EL (cell line): ENCODE data around the gene ATP6V1G1.
"Not testable (repeated sequence)": the region's sequence is repeated elsewhere in the genome, so short reads cannot be mapped to it uniquely, and the experiment has no call there.

Experiments
- DNase-seq: peaks from one replicate; pipeline ENCODE4 v3.0.0-alpha.2; 2016

The ATP6V1G1 gene, protein sequence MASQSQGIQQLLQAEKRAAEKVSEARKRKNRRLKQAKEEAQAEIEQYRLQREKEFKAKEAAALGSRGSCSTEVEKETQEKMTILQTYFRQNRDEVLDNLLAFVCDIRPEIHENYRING

DNA sequence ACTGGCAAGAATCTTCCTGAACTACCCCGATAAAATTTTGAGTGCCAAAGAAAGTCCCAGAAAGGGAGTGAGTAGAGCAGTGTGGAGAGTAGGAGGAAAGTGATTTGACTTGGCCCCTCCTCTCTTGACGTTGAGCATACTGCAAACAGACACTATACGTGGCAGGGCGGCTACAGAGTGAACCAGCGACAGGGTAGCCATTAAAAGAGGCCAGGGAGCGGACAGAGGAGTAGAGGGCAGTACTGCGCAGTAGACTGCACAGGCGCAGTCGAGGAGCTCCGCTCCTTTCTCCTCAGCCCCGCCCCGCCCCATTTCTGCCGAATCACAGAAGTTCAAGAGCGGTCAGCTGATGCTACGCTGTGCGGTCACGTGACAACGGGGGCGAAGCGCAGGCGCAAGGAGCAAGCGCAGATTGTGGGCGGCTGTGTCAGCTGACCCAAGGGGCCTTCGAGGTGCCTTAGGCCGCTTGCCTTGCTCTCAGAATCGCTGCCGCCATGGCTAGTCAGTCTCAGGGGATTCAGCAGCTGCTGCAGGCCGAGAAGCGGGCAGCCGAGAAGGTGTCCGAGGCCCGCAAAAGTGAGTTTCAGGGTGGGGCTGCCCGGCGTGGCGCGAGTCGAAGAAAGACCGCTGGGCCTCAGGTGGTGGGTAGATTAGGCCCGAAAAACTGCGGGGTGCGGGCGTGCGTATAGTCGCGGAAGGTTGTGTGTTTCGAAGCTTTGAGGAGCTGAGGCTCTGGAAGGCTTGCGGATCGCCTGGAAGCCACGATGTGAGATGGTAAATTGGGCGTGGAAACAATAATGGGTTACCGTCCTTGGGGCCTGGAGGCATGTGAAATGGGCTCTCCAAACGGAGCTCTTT lies at the start of gene ATP6V1G1:
Gene ATP6V1G1, plus strand, starts transcription at position 425 of the 858 bp plus-strand sequence. Its CDS starts 70 bp downstream, at position 495.
- peak; percentile 99 for DNase-seq

GRCh38 chr9:114538241-114538640 lies 49.3 kb upstream of the ATP6V1G1 start:
- DNase-seq = no peak

GRCh38 chr9:114539701-114540380 lies 47.7 kb upstream of the ATP6V1G1 start:
- DNase-seq = no peak

GRCh38 chr9:114545055-114545454 lies 42.5 kb upstream of the ATP6V1G1 start:
- DNase-seq = no peak

GRCh38 chr9:114546851-114547250 lies 40.7 kb upstream of the ATP6V1G1 start:
- no peak for DNase-seq

DNA sequence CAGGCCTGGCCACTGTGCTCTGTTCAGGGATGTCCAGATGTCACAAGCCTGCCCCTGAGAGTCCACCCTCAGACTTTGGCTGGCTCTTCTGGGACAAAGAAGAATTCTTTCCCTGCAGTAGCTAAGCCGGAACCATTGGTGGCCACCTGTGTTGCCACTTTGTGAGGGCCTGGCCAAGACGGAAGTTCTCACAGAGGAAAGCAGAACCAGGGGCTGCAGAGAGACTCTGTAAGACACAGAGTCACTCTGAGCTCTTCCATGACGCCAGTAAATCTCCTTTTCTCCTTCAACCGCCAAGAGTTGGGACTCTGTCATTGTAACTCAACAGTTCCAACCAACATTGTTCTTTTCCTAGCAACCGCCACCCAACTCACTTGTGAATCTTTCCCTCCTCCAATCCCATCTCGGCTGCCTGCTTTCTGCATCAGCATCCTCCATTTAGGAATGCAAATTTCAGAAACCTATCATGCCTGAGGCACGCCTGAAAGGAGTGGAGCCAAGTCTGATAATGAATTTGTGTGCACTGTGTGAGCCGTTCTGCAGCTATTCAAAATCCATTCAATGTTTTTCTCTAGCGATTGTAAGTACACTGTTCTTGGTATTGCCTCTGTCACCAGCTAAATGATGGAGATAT lies 37.8 kb upstream of the ATP6V1G1 start:
- DNase-seq = peak; percentile 25

DNA sequence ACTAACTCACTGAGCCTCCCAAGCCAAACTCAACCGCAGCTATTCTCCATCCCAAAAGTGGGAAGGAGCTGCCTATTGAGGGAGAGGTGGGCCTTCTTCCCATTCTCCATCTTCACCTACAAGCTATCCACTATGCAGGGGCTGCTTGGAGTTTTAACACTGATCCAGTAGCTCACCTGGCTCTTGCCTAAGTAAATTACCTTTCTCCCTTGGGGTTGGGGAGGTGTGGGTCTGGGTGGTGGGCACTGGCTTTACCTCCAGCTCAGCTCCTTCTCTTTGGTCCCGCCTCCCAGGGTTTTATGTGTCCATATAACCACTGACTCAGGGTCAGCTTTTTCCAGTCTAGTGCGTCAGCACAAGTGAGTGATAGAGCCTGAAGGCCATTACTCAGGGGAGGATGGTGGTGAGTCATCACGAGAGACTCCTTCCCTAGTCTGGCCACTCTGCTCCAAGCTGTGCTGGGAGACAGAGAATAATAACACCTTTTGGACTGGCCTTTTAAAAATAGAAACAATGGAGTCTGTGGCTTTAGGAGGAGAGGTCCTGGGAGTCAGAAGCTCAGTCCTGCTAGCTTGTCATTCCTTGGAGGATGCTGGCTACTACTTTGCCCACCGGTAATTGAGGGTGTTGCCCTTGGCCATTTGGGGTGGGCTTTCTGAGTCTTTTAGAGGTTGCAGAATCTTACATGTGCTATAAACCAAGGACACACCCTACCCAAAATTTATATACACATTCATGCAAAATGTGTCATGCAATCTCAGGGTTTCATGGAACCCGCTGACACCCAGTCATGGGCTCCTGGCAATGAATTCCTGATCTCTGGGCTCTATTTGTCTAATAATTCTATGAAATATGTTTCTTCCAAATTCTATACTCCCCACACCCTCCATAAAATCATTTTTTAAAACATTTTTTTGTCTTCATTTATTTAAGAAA lies 35.6 kb upstream of the ATP6V1G1 start:
- peak; percentile 98 for DNase-seq

- peak; percentile 21 for DNase-seq
Observed at GRCh38 chr9:114552706-114553105, 34.9 kb upstream of the ATP6V1G1 start.

GRCh38 chr9:114553202-114553601 lies 34.4 kb upstream of the ATP6V1G1 start:
- no peak for DNase-seq

DNA sequence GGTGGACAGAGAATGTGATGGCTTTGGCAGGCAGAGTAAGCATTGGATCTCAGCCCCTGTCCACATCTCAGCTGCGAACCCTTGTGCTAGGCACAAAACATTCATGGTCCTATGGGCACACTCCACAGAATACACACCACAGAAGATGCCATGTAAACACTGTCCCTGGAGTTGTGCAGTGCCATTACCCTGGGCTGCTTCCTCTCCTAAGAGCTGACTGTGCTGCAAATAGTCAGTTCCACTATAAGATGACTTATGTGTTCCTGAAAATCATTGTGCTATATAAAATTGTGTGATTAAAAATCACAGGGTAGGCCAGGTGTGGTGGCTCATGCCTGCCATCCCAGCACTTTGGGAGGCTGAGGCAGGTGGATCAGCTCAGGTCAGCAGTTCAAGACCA lies 31.9 kb upstream of the ATP6V1G1 start:
- DNase-seq = no peak

DNA sequence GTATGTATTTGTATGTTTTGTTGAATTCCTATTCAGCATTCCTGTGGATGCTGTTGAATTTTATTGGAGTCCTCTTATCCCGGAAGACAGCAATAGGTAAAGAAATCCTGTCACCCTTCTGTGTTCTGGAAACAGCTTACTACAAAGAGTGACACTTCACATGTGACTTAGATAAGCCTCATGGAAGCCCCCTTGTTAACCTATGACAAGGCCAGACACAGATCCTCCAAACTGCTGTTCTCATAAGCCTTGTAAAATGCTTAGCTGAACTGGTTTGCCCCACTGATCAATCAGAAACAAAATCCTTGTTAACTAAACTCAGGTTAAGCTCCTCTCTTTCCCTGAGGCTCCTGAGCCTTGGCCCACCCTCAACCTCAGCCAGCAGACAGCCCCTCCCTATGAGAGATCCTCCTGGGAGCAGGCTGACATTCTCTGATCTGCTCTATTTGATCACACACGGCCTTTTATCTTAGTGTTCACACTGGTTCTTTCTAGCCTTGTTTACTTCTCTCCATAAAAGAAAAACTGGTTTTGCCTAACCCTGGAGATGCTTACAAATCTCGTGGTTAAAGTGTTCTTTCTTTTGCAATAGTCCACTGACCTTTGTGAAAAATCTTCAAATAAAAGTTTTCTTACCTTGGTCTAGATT lies 29.4 kb upstream of the ATP6V1G1 start:
- no peak for DNase-seq

GRCh38 chr9:114559830-114560513 lies 27.6 kb upstream of the ATP6V1G1 start:
- no peak for DNase-seq

- peak; percentile 8 for DNase-seq
Observed at GRCh38 chr9:114560956-114561355, 26.6 kb upstream of the ATP6V1G1 start.

GRCh38 chr9:114561771-114562170 lies 25.8 kb upstream of the ATP6V1G1 start:
- no peak for DNase-seq

DNA sequence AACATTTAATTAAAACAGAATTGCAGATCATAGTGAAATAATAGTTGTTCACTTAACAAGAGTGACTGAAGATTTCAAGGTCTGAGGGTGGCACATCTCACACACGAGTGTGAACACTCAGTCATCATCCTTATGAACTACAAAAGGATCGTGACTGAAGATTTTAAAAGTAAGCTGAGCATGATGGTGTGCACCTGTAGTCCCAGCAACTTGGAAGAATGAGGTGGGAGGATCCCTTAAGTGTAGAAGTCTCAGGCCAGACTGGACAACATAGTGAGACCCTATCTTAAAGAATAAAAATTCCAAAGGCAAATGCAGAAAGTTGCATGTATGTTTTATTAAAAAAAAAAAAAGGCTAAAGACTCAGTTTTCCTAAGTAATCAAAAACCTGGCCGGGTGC lies 22.4 kb upstream of the ATP6V1G1 start:
- DNase-seq = no peak

- DNase-seq = no peak
Observed at GRCh38 chr9:114570742-114571141, 16.8 kb upstream of the ATP6V1G1 start.

GRCh38 chr9:114571391-114571790 lies 16.2 kb upstream of the ATP6V1G1 start:
- no peak for DNase-seq

- no peak for DNase-seq
Observed at GRCh38 chr9:114572199-114572598, 15.4 kb upstream of the ATP6V1G1 start.

- no peak for DNase-seq
Observed at GRCh38 chr9:114574438-114574837, 13.1 kb upstream of the ATP6V1G1 start.

GRCh38 chr9:114576779-114577178 lies 10.8 kb upstream of the ATP6V1G1 start:
- DNase-seq = not testable (repeated sequence)

DNA sequence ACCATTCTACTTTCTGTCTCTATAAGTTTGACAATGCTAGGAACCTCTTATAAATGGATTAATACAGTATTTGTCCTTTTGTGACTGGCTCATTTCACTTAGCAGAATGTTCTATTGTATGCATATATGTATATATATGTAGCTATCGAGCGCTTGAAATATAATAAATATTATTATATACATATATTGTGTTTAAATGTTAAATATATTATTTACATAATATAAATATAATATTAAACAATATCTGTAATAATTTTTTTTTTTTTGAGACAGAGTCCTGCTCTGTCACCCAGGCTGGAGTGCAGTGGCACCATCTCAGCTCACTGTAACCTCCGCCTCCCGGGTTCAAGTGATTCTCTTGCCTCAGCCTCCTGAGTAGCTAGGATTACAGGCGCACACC lies 9.4 kb upstream of the ATP6V1G1 start:
- DNase-seq = not testable (repeated sequence)
